ENCODE measurements around the gene PRKAR1A. TPM values are rescaled to one million over a fixed set of nuclear protein-coding genes. Genes with fewer than 3 reads are reported as not detected.
A peak's percentile ranks its signal among the peaks of the same experiment; 100 is the strongest.

PRKAR1A gene
- total and polyA plus RNA-seq, 4 donors: 55.6 to 118 (median 104) TPM

DNA sequence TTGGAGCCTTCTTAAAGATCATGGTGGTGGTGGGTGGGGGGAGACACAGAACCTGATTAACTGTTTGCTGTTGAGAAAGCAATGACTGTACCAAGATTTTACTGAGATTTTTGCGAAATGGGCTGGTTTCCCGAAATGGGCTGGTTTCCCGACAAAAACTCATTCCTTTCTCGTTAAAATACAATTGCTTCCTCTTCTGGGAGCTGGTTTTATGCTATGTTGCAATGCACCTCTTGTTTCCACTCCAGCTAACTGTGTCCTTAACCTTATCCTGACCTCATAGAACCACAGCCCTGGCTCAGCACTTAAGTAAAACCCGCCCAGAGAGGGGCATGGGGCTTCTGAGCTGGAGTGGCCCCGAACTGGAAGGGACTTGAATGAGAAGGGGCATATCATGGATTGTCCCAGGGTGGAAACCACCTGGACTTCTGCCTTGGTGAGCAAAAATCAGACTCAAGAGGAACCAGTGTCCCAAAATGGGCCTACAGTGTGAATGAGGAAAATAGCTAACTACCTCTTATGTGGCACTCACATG is 68.1 kb downstream of the PRKAR1A start (continued):
- TF ChIP-seq, protein P1, sequence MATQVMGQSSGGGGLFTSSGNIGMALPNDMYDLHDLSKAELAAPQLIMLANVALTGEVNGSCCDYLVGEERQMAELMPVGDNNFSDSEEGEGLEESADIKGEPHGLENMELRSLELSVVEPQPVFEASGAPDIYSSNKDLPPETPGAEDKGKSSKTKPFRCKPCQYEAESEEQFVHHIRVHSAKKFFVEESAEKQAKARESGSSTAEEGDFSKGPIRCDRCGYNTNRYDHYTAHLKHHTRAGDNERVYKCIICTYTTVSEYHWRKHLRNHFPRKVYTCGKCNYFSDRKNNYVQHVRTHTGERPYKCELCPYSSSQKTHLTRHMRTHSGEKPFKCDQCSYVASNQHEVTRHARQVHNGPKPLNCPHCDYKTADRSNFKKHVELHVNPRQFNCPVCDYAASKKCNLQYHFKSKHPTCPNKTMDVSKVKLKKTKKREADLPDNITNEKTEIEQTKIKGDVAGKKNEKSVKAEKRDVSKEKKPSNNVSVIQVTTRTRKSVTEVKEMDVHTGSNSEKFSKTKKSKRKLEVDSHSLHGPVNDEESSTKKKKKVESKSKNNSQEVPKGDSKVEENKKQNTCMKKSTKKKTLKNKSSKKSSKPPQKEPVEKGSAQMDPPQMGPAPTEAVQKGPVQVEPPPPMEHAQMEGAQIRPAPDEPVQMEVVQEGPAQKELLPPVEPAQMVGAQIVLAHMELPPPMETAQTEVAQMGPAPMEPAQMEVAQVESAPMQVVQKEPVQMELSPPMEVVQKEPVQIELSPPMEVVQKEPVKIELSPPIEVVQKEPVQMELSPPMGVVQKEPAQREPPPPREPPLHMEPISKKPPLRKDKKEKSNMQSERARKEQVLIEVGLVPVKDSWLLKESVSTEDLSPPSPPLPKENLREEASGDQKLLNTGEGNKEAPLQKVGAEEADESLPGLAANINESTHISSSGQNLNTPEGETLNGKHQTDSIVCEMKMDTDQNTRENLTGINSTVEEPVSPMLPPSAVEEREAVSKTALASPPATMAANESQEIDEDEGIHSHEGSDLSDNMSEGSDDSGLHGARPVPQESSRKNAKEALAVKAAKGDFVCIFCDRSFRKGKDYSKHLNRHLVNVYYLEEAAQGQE (IDR thresholded peaks at IDR 0.05): no peak

DNA sequence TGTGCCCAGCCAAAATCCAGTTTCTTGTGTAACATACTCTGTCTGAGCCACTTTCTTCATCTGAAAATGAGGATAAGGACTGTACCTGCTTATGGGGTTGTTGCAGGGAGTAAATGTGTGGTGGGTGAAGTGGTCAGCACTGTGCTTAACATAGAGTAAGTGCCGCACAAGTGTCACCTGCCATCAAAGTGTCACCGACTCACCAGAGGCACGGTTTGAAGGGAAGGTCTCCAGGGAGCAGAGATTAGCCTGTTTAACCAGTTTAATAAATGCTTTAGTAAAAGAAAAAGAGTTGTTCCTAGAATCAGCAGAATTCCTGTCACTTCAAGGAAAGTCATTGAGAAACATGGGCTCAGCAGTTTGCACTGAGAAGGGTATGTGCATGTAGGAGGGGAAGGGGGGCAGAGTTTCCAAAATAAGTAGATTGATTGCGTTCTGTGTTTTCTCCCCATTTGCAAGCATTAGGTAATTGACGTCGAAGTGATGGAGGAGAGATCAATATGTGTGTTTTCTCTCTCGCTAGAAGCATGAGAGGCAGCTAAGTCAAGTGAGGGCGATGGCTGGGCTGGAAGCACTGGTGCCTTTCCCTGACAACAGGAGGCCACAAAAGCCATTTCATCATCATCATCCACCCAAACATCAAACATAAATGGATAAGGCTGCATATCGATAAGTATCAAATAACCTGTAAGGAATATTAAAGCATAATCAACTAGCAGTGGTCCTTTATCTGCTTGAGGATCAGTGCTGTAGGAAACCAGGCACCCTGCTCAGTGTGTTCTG is 69.8 kb downstream of the PRKAR1A start:
- DNase-seq (ENCODE audit: low spot score): no peak
- no peaks in the 10 kb centered on the region for H3K27me3 ChIP-seq (ENCODE audit: control insufficient read depth in 4 of 4, insufficient read depth in 4 of 4, low read length in 3 of 4)
- no peaks in the 10 kb centered on the region for H3K9me3 ChIP-seq (ENCODE audit: control insufficient read depth in 4 of 4, low read length in 3 of 4)
- no peaks in the 10 kb centered on the region for H3K36me3 ChIP-seq (ENCODE audit: control insufficient read depth in 4 of 4, insufficient read depth in 3 of 4, low read depth in 1 of 4, low read length in 3 of 4)
- peak overlapping the region; percentile 71 to 72 for H3K27ac ChIP-seq (ENCODE audit: low read depth in 1 of 2, low read length in 2 of 2)
- H3K4me3 ChIP-seq (ENCODE audit: low read depth in 1 of 3, low read length in 3 of 3): no peak overlapping the region
- H3K9ac ChIP-seq (ENCODE audit: low read depth in 1 of 2, low read length in 2 of 2): no peak overlapping the region
- peak; percentile 42 to 81 for TF ChIP-seq RXRA (IDR thresholded peaks at IDR 0.05)
- TF ChIP-seq, protein P2, sequence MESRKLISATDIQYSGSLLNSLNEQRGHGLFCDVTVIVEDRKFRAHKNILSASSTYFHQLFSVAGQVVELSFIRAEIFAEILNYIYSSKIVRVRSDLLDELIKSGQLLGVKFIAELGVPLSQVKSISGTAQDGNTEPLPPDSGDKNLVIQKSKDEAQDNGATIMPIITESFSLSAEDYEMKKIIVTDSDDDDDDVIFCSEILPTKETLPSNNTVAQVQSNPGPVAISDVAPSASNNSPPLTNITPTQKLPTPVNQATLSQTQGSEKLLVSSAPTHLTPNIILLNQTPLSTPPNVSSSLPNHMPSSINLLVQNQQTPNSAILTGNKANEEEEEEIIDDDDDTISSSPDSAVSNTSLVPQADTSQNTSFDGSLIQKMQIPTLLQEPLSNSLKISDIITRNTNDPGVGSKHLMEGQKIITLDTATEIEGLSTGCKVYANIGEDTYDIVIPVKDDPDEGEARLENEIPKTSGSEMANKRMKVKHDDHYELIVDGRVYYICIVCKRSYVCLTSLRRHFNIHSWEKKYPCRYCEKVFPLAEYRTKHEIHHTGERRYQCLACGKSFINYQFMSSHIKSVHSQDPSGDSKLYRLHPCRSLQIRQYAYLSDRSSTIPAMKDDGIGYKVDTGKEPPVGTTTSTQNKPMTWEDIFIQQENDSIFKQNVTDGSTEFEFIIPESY (IDR thresholded peaks at IDR 0.05): peak; percentile 18
- TF ChIP-seq, protein P3, sequence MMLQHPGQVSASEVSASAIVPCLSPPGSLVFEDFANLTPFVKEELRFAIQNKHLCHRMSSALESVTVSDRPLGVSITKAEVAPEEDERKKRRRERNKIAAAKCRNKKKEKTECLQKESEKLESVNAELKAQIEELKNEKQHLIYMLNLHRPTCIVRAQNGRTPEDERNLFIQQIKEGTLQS (IDR thresholded peaks at IDR 0.05): peak; percentile 63
- TF ChIP-seq HNF4G (IDR thresholded peaks at IDR 0.05): no peak
- TF ChIP-seq, protein P4, sequence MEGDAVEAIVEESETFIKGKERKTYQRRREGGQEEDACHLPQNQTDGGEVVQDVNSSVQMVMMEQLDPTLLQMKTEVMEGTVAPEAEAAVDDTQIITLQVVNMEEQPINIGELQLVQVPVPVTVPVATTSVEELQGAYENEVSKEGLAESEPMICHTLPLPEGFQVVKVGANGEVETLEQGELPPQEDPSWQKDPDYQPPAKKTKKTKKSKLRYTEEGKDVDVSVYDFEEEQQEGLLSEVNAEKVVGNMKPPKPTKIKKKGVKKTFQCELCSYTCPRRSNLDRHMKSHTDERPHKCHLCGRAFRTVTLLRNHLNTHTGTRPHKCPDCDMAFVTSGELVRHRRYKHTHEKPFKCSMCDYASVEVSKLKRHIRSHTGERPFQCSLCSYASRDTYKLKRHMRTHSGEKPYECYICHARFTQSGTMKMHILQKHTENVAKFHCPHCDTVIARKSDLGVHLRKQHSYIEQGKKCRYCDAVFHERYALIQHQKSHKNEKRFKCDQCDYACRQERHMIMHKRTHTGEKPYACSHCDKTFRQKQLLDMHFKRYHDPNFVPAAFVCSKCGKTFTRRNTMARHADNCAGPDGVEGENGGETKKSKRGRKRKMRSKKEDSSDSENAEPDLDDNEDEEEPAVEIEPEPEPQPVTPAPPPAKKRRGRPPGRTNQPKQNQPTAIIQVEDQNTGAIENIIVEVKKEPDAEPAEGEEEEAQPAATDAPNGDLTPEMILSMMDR (IDR thresholded peaks at IDR 0.05; ENCODE audit: low read depth, low read length, missing input control): no peak
- peak; percentile 16 for TF ChIP-seq SP1 (IDR thresholded peaks at IDR 0.05)
- TF ChIP-seq GABPA (IDR thresholded peaks at IDR 0.05 in 1 of 2, conservative IDR thresholded peaks at IDR 0.05 in 1 of 2): no peak
- TF ChIP-seq NR2F2 (IDR thresholded peaks at IDR 0.05): no peak
- TF ChIP-seq RAD21 (IDR thresholded peaks at IDR 0.05): no peak
- TF ChIP-seq, protein P1 (IDR thresholded peaks at IDR 0.05): no peak
- TF ChIP-seq EGR1 (IDR thresholded peaks at IDR 0.05; ENCODE audit: low read depth in 2 of 2): no peak
- peak in 1 of 2 donors; percentile 48 for TF ChIP-seq HNF4A (conservative IDR thresholded peaks at IDR 0.05)
- TF ChIP-seq, protein P5, sequence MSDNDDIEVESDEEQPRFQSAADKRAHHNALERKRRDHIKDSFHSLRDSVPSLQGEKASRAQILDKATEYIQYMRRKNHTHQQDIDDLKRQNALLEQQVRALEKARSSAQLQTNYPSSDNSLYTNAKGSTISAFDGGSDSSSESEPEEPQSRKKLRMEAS (IDR thresholded peaks at IDR 0.05): peak; percentile 63
- no peak for TF ChIP-seq TAF1 (conservative IDR thresholded peaks at IDR 0.05)
- peak; percentile 33 for TF ChIP-seq FOXA2 (IDR thresholded peaks at IDR 0.05)
- peak; percentile 62 for TF ChIP-seq YY1 (IDR thresholded peaks at IDR 0.05)
- no peak for TF ChIP-seq FOXA1 (IDR thresholded peaks at IDR 0.05)
- TF ChIP-seq JUND (IDR thresholded peaks at IDR 0.05): peak in 1 of 2 donors; percentile 14
- 49% methylated on average over 9 of the region's 9 CpGs for WGBS
- H3K4me1 ChIP-seq (ENCODE audit: control insufficient read depth in 4 of 4, insufficient read depth in 4 of 4, low read length in 3 of 4): peaks cover 14 to 88% (median 72%) of the 10 kb centered on the region in 4 donors
